ENCODE results near the gene ARF1.
A peak's percentile ranks its signal among the peaks of the same experiment; 100 is the strongest.

ARF1 gene

GRCh38 chr1:228041316-228041715 is 41.2 kb upstream of the ARF1 start (continued):
- TF ChIP-seq ZNF157 (tag by site-specific recombination; IDR thresholded peaks at IDR 0.05) = 0 out of 2 replicates have a peak, but pooled peaks have one; percentile 25
- no peak for TF ChIP-seq ZBTB48 (tag by site-specific recombination; IDR thresholded peaks at IDR 0.05)
- TF ChIP-seq, protein P1, sequence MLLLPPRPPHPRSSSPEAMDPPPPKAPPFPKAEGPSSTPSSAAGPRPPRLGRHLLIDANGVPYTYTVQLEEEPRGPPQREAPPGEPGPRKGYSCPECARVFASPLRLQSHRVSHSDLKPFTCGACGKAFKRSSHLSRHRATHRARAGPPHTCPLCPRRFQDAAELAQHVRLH (tag by site-specific recombination; IDR thresholded peaks at IDR 0.05) = no peak
- TF ChIP-seq ZNF362 (tag by site-specific recombination; IDR thresholded peaks at IDR 0.05) = no peak
- TF ChIP-seq FEZF1 (tag by site-specific recombination; IDR thresholded peaks at IDR 0.05) = no peak

DNA sequence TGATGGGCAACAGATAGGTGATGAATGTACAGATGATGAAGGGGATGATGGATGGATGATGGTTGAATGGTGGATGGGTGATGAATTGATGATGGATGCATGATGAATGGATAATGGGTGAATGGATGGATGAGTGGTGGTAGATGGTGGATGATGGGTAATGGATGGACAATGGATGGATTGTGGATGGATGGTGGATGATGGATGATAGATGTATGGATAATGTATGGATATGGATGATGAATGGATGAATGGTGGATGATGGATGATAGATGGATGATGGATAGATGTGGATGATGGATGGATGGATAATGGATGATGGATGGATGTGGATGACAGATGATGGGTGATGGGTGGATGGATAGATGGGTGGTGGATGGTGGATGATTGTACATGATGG is 40.0 kb upstream of the ARF1 start:
- CTCF ChIA-PET = no interaction called here
- TF ChIP-seq ZNF148 (tag by site-specific recombination; IDR thresholded peaks at IDR 0.05; ENCODE audit: borderline replicate concordance) (0 out of 2 replicates have a peak, but pooled peaks have one; percentile 7), ZNF544 (tag by site-specific recombination; IDR thresholded peaks at IDR 0.05) (peak; percentile 29; the same call in 1 of the 2 replicates), ZNF157 (tag by site-specific recombination; IDR thresholded peaks at IDR 0.05) (0 out of 2 replicates have a peak, but pooled peaks have one; percentile 12), SALL2 (tag by site-specific recombination; IDR thresholded peaks at IDR 0.05; ENCODE audit: borderline replicate concordance) (0 out of 2 replicates have a peak, but pooled peaks have one; percentile 30), ZNF654 (tag by site-specific recombination; IDR thresholded peaks at IDR 0.05; ENCODE audit: low read depth) (no peak), ZBTB48 (tag by site-specific recombination; IDR thresholded peaks at IDR 0.05) (peak; percentile 12; the same call in 1 of the 2 replicates), ZNF266 (tag by site-specific recombination; IDR thresholded peaks at IDR 0.05; ENCODE audit: low read depth) (0 out of 2 replicates have a peak, but pooled peaks have one; percentile 3), ZNF571 (tag by site-specific recombination; IDR thresholded peaks at IDR 0.05) (0 out of 2 replicates have a peak, but pooled peaks have one; percentile 68), ZNF274 (IDR thresholded peaks at IDR 0.05; ENCODE audit: low read length) (no peak), ZNF274 (tag by site-specific recombination; IDR thresholded peaks at IDR 0.05; ENCODE audit: borderline replicate concordance) (peak; percentile 56; the same call in 1 of the 2 replicates), ZNF776 (tag by site-specific recombination; IDR thresholded peaks at IDR 0.05; ENCODE audit: borderline replicate concordance) (0 out of 2 replicates have a peak, but pooled peaks have one; percentile 30), ZNF658 (tag by site-specific recombination; IDR thresholded peaks at IDR 0.05) (no peak), ZNF366 (tag by site-specific recombination; conservative IDR thresholded peaks at IDR 0.05) (peak; percentile 98), ZNF473 (tag by site-specific recombination; IDR thresholded peaks at IDR 0.05) (peak; percentile 70), ZNF10 (tag by site-specific recombination; IDR thresholded peaks at IDR 0.05) (no peak), ZNF521 (tag by site-specific recombination; IDR thresholded peaks at IDR 0.05) (peak; percentile 95), ZBTB17 (tag by site-specific recombination; IDR thresholded peaks at IDR 0.05) (peak; percentile 100), MEIS1 (CRISPR knock-in tag; IDR thresholded peaks at IDR 0.05; ENCODE audit: borderline replicate concordance) (no peak), YY2 (tag by site-specific recombination; IDR thresholded peaks at IDR 0.05) (0 out of 2 replicates have a peak, but pooled peaks have one; percentile 38), ZNF23 (tag by site-specific recombination; IDR thresholded peaks at IDR 0.05; ENCODE audit: borderline replicate concordance) (peak; percentile 50; the same call in 1 of the 2 replicates)
- TF ChIP-seq, protein P2, sequence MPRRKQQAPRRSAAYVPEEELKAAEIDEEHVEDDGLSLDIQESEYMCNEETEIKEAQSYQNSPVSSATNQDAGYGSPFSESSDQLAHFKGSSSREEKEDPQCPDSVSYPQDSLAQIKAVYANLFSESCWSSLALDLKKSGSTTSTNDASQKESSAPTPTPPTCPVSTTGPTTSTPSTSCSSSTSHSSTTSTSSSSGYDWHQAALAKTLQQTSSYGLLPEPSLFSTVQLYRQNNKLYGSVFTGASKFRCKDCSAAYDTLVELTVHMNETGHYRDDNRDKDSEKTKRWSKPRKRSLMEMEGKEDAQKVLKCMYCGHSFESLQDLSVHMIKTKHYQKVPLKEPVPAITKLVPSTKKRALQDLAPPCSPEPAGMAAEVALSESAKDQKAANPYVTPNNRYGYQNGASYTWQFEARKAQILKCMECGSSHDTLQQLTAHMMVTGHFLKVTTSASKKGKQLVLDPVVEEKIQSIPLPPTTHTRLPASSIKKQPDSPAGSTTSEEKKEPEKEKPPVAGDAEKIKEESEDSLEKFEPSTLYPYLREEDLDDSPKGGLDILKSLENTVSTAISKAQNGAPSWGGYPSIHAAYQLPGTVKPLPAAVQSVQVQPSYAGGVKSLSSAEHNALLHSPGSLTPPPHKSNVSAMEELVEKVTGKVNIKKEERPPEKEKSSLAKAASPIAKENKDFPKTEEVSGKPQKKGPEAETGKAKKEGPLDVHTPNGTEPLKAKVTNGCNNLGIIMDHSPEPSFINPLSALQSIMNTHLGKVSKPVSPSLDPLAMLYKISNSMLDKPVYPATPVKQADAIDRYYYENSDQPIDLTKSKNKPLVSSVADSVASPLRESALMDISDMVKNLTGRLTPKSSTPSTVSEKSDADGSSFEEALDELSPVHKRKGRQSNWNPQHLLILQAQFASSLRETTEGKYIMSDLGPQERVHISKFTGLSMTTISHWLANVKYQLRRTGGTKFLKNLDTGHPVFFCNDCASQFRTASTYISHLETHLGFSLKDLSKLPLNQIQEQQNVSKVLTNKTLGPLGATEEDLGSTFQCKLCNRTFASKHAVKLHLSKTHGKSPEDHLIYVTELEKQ (tag by site-specific recombination; IDR thresholded peaks at IDR 0.05; ENCODE audit: borderline replicate concordance) = no peak
- no peak overlapping the region for H3K27ac ChIP-seq (ENCODE audit: extremely low read depth, low read depth, low read length)

More for the DNA sequence above, 40.0 kb upstream of the ARF1 start:
- Histone ChIP-seq H3K4me1 (ENCODE audit: control insufficient read depth, insufficient read depth, low read length) (no peaks in the 10 kb centered on the region), H3K4me3 (ENCODE audit: low read depth, low read length) (no peak overlapping the region), H3K9me3 (ENCODE audit: control insufficient read depth, insufficient read depth, low read depth, low read length) (no peaks in the 10 kb centered on the region), H3K36me3 (ENCODE audit: control insufficient read depth in 2 of 2, insufficient read depth in 1 of 2, low read length in 2 of 2) (no peaks in the 10 kb centered on the region)
- POLR2A ChIA-PET = no interaction called here

All from HEK293 (cell line).